OCI-LY1 (cell line): Measurements from ENCODE around the gene PHLDB2.

Experiments used
- H2AFZ ChIP-seq: fragments of 200-600 bp; sonication (generic), shearing (Covaris generic); 2 replicates; pipeline ENCODE4 v1.6.0; 2014; ENCODE audit warnings: antibody characterized with exemption, mild to moderate bottlenecking, low read length
- H3F3A ChIP-seq: fragments of 200-600 bp; sonication (generic), shearing (Covaris generic); 2 replicates; pipeline ENCODE4 v1.6.0; 2014; ENCODE audit warnings: mild to moderate bottlenecking, antibody characterized with exemption, low read length, moderate library complexity; ENCODE audit not compliant: insufficient read depth
- H3K27ac ChIP-seq: fragments of 200-600 bp; sonication (generic); 2 replicates; pipeline ENCODE4 v1.5.1; 2014; ENCODE audit warnings: low read length, mixed run types, mild to moderate bottlenecking, low read depth; ENCODE audit not compliant: poor library complexity, severe bottlenecking
- H3K27me3 ChIP-seq: fragments of 200-600 bp; sonication (generic); 2 replicates; pipeline ENCODE4 v1.6.0; 2014; ENCODE audit warnings: antibody characterized with exemption, mild to moderate bottlenecking, low read length, moderate library complexity; ENCODE audit not compliant: insufficient read depth
- H3K36me3 ChIP-seq: fragments of 200-600 bp; sonication (generic); 2 replicates; pipeline ENCODE4 v1.6.1; 2014; ENCODE audit warnings: mild to moderate bottlenecking, antibody characterized with exemption, low read length, moderate library complexity, mixed read lengths; ENCODE audit not compliant: insufficient read depth
- H3K4me1 ChIP-seq: fragments of 200-600 bp; sonication (generic); 2 replicates; pipeline ENCODE4 v1.5.1; 2014; ENCODE audit warnings: mild to moderate bottlenecking, low read length, moderate library complexity; ENCODE audit not compliant: insufficient read depth, severe bottlenecking
- H3K4me2 ChIP-seq: fragments of 200-600 bp; sonication (generic), shearing (Covaris generic); 2 replicates; pipeline ENCODE4 v1.6.1; 2014; ENCODE audit warnings: low read length
- H3K4me3 ChIP-seq: fragments of 200-600 bp; sonication (generic); 2 replicates; pipeline ENCODE4 v1.5.1; 2014; ENCODE audit warnings: low read length, low read depth, mild to moderate bottlenecking, mixed read lengths; ENCODE audit not compliant: poor library complexity, severe bottlenecking
- H3K79me2 ChIP-seq: fragments of 200-600 bp; shearing (Covaris generic); 2 replicates; pipeline ENCODE4 v1.6.1; 2016; ENCODE audit warnings: mixed run types, low read length, mixed read lengths; ENCODE audit not compliant: insufficient read depth
- H3K9ac ChIP-seq: fragments of 200-600 bp; sonication (generic), shearing (Covaris generic); 2 replicates; pipeline ENCODE4 v1.6.1; 2014; ENCODE audit warnings: mild to moderate bottlenecking, low read length, mixed read lengths
- H3K9me2 ChIP-seq: fragments of 200-600 bp; sonication (generic), shearing (Covaris generic); 2 replicates; pipeline ENCODE4 v1.6.1; 2014; ENCODE audit warnings: low read depth, mild to moderate bottlenecking, low read length, mixed read lengths
- H3K9me3 ChIP-seq: fragments of 200-600 bp; shearing (Covaris generic); 2 replicates; pipeline ENCODE4 v1.6.1; 2014; ENCODE audit warnings: low read length, mixed read lengths
- H4K20me1 ChIP-seq: fragments of 200-600 bp; sonication (generic), shearing (Covaris generic); 2 replicates; pipeline ENCODE4 v1.6.0; 2016; ENCODE audit warnings: mild to moderate bottlenecking, low read length; ENCODE audit not compliant: insufficient read depth
- EZH2 ChIP-seq: fragments of 200-600 bp; sonication (generic), shearing (Covaris generic); IDR thresholded peaks from 2 replicates; pipeline ENCODE4 v1.8.0; 2017; ENCODE audit warnings: borderline replicate concordance, mixed run types, mild to moderate bottlenecking, antibody characterized with exemption, low read length, moderate library complexity, mixed read lengths
- TF ChIP-seq, protein P1 (sequence below): fragments of 200-600 bp; sonication (generic), shearing (Covaris generic); IDR thresholded peaks from 2 replicates; pipeline ENCODE4 v1.5.1; 2017; ENCODE audit warnings: mild to moderate bottlenecking, antibody characterized with exemption, low read length, moderate library complexity, mixed read lengths

PHLDB2 gene

DNA sequence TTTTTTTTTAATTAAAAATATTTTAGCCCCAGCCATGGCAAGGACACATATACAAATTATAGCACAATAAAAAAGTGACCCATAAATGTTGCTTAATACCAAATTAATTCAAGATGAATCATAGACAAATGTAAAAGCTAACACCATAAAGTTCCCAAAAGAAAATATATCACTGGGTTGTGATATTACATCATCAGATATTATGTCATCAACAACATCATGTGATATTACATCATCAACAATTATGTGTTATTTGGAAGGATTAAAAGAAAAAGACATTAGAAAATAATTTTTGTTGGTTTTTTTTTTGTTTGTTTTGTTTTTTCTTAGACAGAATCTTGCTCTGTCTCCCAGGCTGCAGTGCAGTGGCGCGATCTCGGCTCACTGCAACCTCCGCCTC lies 85.3 kb downstream of the PHLDB2 start:
- H4K20me1 ChIP-seq, result no peaks in the 10 kb centered on the region
- no peak overlapping the region for H3K9ac ChIP-seq
- H3K36me3 ChIP-seq, result no peaks in the 10 kb centered on the region
- H3K27me3 ChIP-seq, result no peaks in the 10 kb centered on the region
- TF ChIP-seq, protein P1, sequence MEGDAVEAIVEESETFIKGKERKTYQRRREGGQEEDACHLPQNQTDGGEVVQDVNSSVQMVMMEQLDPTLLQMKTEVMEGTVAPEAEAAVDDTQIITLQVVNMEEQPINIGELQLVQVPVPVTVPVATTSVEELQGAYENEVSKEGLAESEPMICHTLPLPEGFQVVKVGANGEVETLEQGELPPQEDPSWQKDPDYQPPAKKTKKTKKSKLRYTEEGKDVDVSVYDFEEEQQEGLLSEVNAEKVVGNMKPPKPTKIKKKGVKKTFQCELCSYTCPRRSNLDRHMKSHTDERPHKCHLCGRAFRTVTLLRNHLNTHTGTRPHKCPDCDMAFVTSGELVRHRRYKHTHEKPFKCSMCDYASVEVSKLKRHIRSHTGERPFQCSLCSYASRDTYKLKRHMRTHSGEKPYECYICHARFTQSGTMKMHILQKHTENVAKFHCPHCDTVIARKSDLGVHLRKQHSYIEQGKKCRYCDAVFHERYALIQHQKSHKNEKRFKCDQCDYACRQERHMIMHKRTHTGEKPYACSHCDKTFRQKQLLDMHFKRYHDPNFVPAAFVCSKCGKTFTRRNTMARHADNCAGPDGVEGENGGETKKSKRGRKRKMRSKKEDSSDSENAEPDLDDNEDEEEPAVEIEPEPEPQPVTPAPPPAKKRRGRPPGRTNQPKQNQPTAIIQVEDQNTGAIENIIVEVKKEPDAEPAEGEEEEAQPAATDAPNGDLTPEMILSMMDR, result no peak
- no peak for TF ChIP-seq EZH2
- no peak overlapping the region for H3K4me3 ChIP-seq
- H3F3A ChIP-seq, result no peaks in the 10 kb centered on the region
- H3K27ac ChIP-seq, result no peak overlapping the region
- no peaks in the 10 kb centered on the region for H3K9me2 ChIP-seq
- H3K79me2 ChIP-seq, result no peaks in the 10 kb centered on the region
- H3K9me3 ChIP-seq, result no peaks in the 10 kb centered on the region
- H2AFZ ChIP-seq, result no peak overlapping the region
- H3K4me2 ChIP-seq, result no peak overlapping the region
- no peaks in the 10 kb centered on the region for H3K4me1 ChIP-seq

DNA sequence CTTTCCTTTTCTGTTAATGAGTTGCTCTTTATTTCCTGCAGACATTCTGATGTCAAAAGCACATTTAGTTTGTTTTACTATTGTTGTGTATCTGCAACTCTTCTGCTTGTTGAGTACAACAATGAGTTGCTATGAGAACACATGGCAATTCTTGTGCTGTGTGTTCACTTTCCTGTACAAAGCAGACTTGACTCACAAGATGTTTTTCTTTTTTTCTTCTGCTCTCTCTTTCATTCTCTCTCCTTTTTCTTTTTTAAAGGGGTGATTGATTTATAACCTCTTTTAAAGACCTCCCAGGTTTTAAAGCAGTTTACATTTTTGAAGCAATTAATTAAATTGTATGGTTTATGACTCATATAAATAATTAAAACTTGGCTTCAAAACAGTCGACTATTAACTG lies 88.2 kb downstream of the PHLDB2 start:
- H3K9me3 ChIP-seq, result no peaks in the 10 kb centered on the region
- no peak overlapping the region for H3K4me3 ChIP-seq

DNA sequence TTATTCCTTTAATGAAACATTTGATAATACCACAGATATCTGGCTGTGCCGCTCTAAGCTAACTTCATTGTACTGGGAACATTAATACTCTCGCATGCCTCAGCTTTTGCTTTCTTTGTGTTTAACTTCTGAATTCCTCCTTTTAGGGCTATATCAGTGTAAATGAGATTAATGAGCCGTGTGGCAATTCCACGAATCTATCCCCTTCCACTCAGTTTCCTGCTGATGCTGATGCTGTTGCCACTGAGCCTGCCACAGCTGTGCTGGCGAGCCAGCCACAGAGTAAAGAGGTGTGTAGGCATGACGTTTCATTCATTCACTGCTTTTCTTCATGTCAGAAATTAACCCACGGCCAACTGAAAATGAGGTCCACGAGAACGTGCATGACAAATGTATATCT lies 89.7 kb downstream of the PHLDB2 start:
- H3K4me3 ChIP-seq, result no peak overlapping the region
- no peaks in the 10 kb centered on the region for H3K4me1 ChIP-seq
- H3F3A ChIP-seq, result no peaks in the 10 kb centered on the region
- H3K4me2 ChIP-seq, result no peak overlapping the region
- no peaks in the 10 kb centered on the region for H3K27me3 ChIP-seq
- no peak for TF ChIP-seq EZH2
- TF ChIP-seq, protein P1, result no peak
- no peaks in the 10 kb centered on the region for H4K20me1 ChIP-seq
- H3K9me3 ChIP-seq, result no peaks in the 10 kb centered on the region
- H3K9me2 ChIP-seq, result no peaks in the 10 kb centered on the region
- H3K79me2 ChIP-seq, result no peaks in the 10 kb centered on the region
- no peaks in the 10 kb centered on the region for H3K36me3 ChIP-seq
- no peak overlapping the region for H3K27ac ChIP-seq
- no peak overlapping the region for H2AFZ ChIP-seq
- no peak overlapping the region for H3K9ac ChIP-seq

More for the DNA sequence above, 88.2 kb downstream of the PHLDB2 start:
- no peaks in the 10 kb centered on the region for H4K20me1 ChIP-seq
- TF ChIP-seq, protein P1, result no peak
- TF ChIP-seq EZH2, result no peak
- H3K36me3 ChIP-seq, result no peaks in the 10 kb centered on the region
- no peaks in the 10 kb centered on the region for H3F3A ChIP-seq
- H3K27me3 ChIP-seq, result no peaks in the 10 kb centered on the region
- no peak overlapping the region for H3K4me2 ChIP-seq
- H3K9me2 ChIP-seq, result no peaks in the 10 kb centered on the region
- H2AFZ ChIP-seq, result no peak overlapping the region
- no peaks in the 10 kb centered on the region for H3K79me2 ChIP-seq
- H3K27ac ChIP-seq, result no peak overlapping the region
- H3K9ac ChIP-seq, result no peak overlapping the region
- no peaks in the 10 kb centered on the region for H3K4me1 ChIP-seq
